CD14-positive monocyte (primary cell): ENCODE results near the gene ACAD8. TPM values are rescaled to one million over a fixed set of nuclear protein-coding genes. Genes with fewer than 3 reads are reported as not detected.

ENCODE experiments used
- DNase-seq, 3 donors: peaks; one replicate each; pipeline ENCODE4 v3.0.0-alpha.2; 2011 to 2022
- H2AFZ ChIP-seq: 2 replicates; pipeline ENCODE4 v1.6.0; 2012; ENCODE audit warnings: mild to moderate bottlenecking, low read depth, low read length, inconsistent platforms; ENCODE audit not compliant: insufficient read depth, poor library complexity, severe bottlenecking
- H3K27ac ChIP-seq, 2 donors: 1 replicate in 1 of 2; 2 replicates in 1 of 2; pipeline ENCODE4 v1.5.1; 2012 to 2013; ENCODE audit warnings: low read length in 2 of 2, control low read depth in 1 of 2, inconsistent platforms in 1 of 2, low read depth in 1 of 2, mild to moderate bottlenecking in 1 of 2
- H3K27me3 ChIP-seq, 2 donors: one replicate each; pipeline versions ENCODE4 v1.6.0 to v1.6.1; 2011 to 2013; ENCODE audit warnings: low read length in 2 of 2; ENCODE audit not compliant: control insufficient read depth in 2 of 2, insufficient read depth in 2 of 2
- H3K36me3 ChIP-seq, 2 donors: replicated peaks in 1 of 2; 1 replicate in 1 of 2; 2 replicates in 1 of 2; pipeline versions ENCODE4 v1.5.1 to v1.6.1; 2012 to 2013; ENCODE audit warnings: low read length in 2 of 2, control low read depth in 1 of 2, inconsistent platforms in 1 of 2, mild to moderate bottlenecking in 1 of 2; ENCODE audit not compliant: insufficient read depth in 2 of 2, control insufficient read depth in 1 of 2
- H3K4me1 ChIP-seq, 2 donors: 1 replicate in 1 of 2; 2 replicates in 1 of 2; pipeline versions ENCODE4 v1.5.1 to v1.6.1; 2012 to 2013; ENCODE audit warnings: low read length in 2 of 2, control low read depth in 1 of 2, inconsistent platforms in 1 of 2, mild to moderate bottlenecking in 1 of 2, moderate library complexity in 1 of 2; ENCODE audit not compliant: insufficient read depth in 2 of 2, control insufficient read depth in 1 of 2
- H3K4me2 ChIP-seq: replicated peaks from 2 replicates; pipeline ENCODE3; 2012; ENCODE audit warnings: low read length, moderate library complexity, mild to moderate bottlenecking; ENCODE audit not compliant: poor library complexity, severe bottlenecking; ENCODE audit errors: extremely low read depth
- H3K4me3 ChIP-seq, 3 experiments: fragments of 200-600 bp in 1 of 3; sonication (generic) in 1 of 3; replicated peaks in 1 of 3; 1 replicate in 2 of 3; 2 replicates in 1 of 3; pipeline ENCODE4 v1.5.1; 2011 to 2013; ENCODE audit warnings: low read length in 3 of 3, mild to moderate bottlenecking in 3 of 3, control low read depth in 2 of 3, low read depth in 2 of 3, inconsistent platforms in 1 of 3, moderate library complexity in 1 of 3
- H3K79me2 ChIP-seq: 2 replicates; pipeline ENCODE4 v1.6.0; 2012; ENCODE audit warnings: mild to moderate bottlenecking, control low read depth, inconsistent platforms, low read length, moderate library complexity; ENCODE audit not compliant: insufficient read depth
- H3K9ac ChIP-seq: 2 replicates; pipeline ENCODE4 v1.6.0; 2017; ENCODE audit warnings: low read length, mild to moderate bottlenecking; ENCODE audit not compliant: insufficient read depth, poor library complexity, severe bottlenecking
- H3K9me3 ChIP-seq, 2 donors: replicated peaks in 1 of 2; 1 replicate in 1 of 2; 2 replicates in 1 of 2; pipeline versions ENCODE4 v1.5.1 to v1.6.1; 2012 to 2013; ENCODE audit warnings: low read length in 2 of 2, control low read depth in 1 of 2; ENCODE audit not compliant: control insufficient read depth in 1 of 2, insufficient read depth in 1 of 2
- H4K20me1 ChIP-seq: 2 replicates; pipeline ENCODE4 v1.6.0; 2012; ENCODE audit warnings: mild to moderate bottlenecking, low read length, control low read depth, moderate library complexity; ENCODE audit not compliant: insufficient read depth
- H3K27ac Mint-ChIP-seq, 7 donors: one replicate each; pipeline ENCODE4 v1.8.0; 2020; ENCODE audit warnings: mild to moderate bottlenecking in 7 of 7, mixed read lengths in 7 of 7, moderate library complexity in 6 of 7, inconsistent platforms in 2 of 7
- H3K27me3 Mint-ChIP-seq, 3 donors: one replicate each; pipeline ENCODE4 v1.8.0; 2021 to 2022; ENCODE audit warnings: low read depth in 3 of 3, mild to moderate bottlenecking in 3 of 3, mixed read lengths in 3 of 3, moderate library complexity in 3 of 3, inconsistent platforms in 1 of 3
- H3K36me3 Mint-ChIP-seq, 2 donors: one replicate each; pipeline ENCODE4 v1.8.0; 2020; ENCODE audit warnings: mixed read lengths in 2 of 2, inconsistent platforms in 1 of 2, mild to moderate bottlenecking in 1 of 2
- H3K4me1 Mint-ChIP-seq: one replicate; pipeline ENCODE4 v1.8.0; 2020; ENCODE audit warnings: mild to moderate bottlenecking, mixed read lengths
- H3K4me3 Mint-ChIP-seq, 2 donors: one replicate each; pipeline ENCODE4 v1.8.0; 2020; ENCODE audit warnings: mild to moderate bottlenecking in 2 of 2, mixed read lengths in 2 of 2, moderate library complexity in 1 of 2
- H3K9me3 Mint-ChIP-seq, 7 donors: one replicate each; pipeline ENCODE4 v1.8.0; 2020 to 2022; ENCODE audit warnings: mixed read lengths in 7 of 7, mild to moderate bottlenecking in 6 of 7, moderate library complexity in 6 of 7, inconsistent platforms in 2 of 7
- WGBS: methylation state at CpG from one replicate; pipeline ENCODE4 v1.1.5; 2013; ENCODE audit warnings: missing lambda C conversion rate; ENCODE audit not compliant: insufficient coverage; 5-methylcytosine and 5-hydroxymethylcytosine counted together
- intact Hi-C, 2 donors: fragments of 100-400 bp; cut with micrococcal nuclease; formaldehyde crosslinking; loops; one replicate each; pipeline versions ENCODE4 v1.15.0 to v1.15.1; 2023
- polyA plus RNA-seq, 3 donors: library from polyadenylated mRNA; depleted of rRNA in 1 of 3; unstranded in 2 of 3; stranded (reverse) in 1 of 3; fragments of 300-500 nt in 2 of 3; fragments of >200 nt in 1 of 3; fragmentation: Illumina TruSeq in 2 of 3; gene quantifications; 1 replicate in 2 of 3; 2 replicates in 1 of 3; pipeline ENCODE4 v1.2.3, GENCODE V29; 2012 to 2021
- TF ChIP-seq, protein P1 (sequence below): fragments of 200-600 bp; IDR thresholded peaks from one replicate; pipeline ENCODE4 v1.8.0; 2022; ENCODE audit warnings: antibody characterized with exemption, mild to moderate bottlenecking

Gene ACAD8
- polyA plus RNA-seq, 3 donors: 16.7 to 37.2 (median 19.3) TPM

GRCh38 chr11:134292661-134293060 lies 39.3 kb downstream of the ACAD8 start:
- Mint-ChIP-seq H3K9me3 (peaks cover 0 to 3% (median 0%) of the 10 kb centered on the region in 7 donors), H3K4me3 (no peak overlapping the region), H3K27me3 (peaks cover 8 to 28% (median 16%) of the 10 kb centered on the region in 3 donors), H3K4me1 (no peaks in the 10 kb centered on the region), H3K27ac (no peak overlapping the region), H3K36me3 (no peaks in the 10 kb centered on the region)
- H3K4me2 ChIP-seq: no peak overlapping the region
- H3K9me3 ChIP-seq: no peaks in the 10 kb centered on the region
- no peaks in the 10 kb centered on the region for H3K4me1 ChIP-seq
- no peaks in the 10 kb centered on the region for H3K79me2 ChIP-seq
- H3K4me3 ChIP-seq: no peak overlapping the region
- intact Hi-C loops: no loop called here
- DNase-seq: no peak
- no peaks in the 10 kb centered on the region for H4K20me1 ChIP-seq
- 93% methylated on average over 13 of the region's 15 CpGs for WGBS
- TF ChIP-seq, protein P1, sequence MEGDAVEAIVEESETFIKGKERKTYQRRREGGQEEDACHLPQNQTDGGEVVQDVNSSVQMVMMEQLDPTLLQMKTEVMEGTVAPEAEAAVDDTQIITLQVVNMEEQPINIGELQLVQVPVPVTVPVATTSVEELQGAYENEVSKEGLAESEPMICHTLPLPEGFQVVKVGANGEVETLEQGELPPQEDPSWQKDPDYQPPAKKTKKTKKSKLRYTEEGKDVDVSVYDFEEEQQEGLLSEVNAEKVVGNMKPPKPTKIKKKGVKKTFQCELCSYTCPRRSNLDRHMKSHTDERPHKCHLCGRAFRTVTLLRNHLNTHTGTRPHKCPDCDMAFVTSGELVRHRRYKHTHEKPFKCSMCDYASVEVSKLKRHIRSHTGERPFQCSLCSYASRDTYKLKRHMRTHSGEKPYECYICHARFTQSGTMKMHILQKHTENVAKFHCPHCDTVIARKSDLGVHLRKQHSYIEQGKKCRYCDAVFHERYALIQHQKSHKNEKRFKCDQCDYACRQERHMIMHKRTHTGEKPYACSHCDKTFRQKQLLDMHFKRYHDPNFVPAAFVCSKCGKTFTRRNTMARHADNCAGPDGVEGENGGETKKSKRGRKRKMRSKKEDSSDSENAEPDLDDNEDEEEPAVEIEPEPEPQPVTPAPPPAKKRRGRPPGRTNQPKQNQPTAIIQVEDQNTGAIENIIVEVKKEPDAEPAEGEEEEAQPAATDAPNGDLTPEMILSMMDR: no peak
- H2AFZ ChIP-seq: no peak overlapping the region
- no peak overlapping the region for H3K27ac ChIP-seq
- H3K36me3 ChIP-seq: no peaks in the 10 kb centered on the region
- H3K9ac ChIP-seq: no peak overlapping the region
- peaks cover 0 to under 1% of the 10 kb centered on the region in 2 donors for H3K27me3 ChIP-seq

GRCh38 chr11:134293119-134294113 lies 40.0 kb downstream of the ACAD8 start:
- Histone ChIP-seq H3K4me3 (no peak overlapping the region), H3K36me3 (no peaks in the 10 kb centered on the region), H3K27me3 (no peaks in the 10 kb centered on the region), H3K4me1 (no peaks in the 10 kb centered on the region), H3K79me2 (no peaks in the 10 kb centered on the region), H3K27ac (no peak overlapping the region), H4K20me1 (no peaks in the 10 kb centered on the region), H2AFZ (no peak overlapping the region), H3K9me3 (no peaks in the 10 kb centered on the region), H3K4me2 (no peak overlapping the region), H3K9ac (no peak overlapping the region)
- Mint-ChIP-seq H3K27me3 (peaks cover 8 to 27% (median 14%) of the 10 kb centered on the region in 3 donors), H3K36me3 (no peaks in the 10 kb centered on the region), H3K4me1 (no peaks in the 10 kb centered on the region), H3K27ac (no peak overlapping the region), H3K9me3 (peaks cover 0 to 3% (median 0%) of the 10 kb centered on the region in 7 donors), H3K4me3 (no peak overlapping the region)
- no peak for DNase-seq
- WGBS: 88% methylated on average over 10 of the region's 20 CpGs
- intact Hi-C loops: no loop called here
- TF ChIP-seq, protein P1: no peak
